SIG-M5 treated with dmso at 0.1 percent for 504 hours (cell line): ENCODE results near the gene ZCCHC7.
"Not testable (repeated sequence)": the region's sequence is repeated elsewhere in the genome, so short reads cannot be mapped to it uniquely, and the experiment has no call there.

Experiments
- DNase-seq: peaks from one replicate; lab custom pipeline; 2025; ENCODE audit not compliant: unreplicated experiment; lab: John Stamatoyannopoulos, UW

ZCCHC7 gene

GRCh38 chr9:37203456-37203855, 83.1 kb downstream of the ZCCHC7 start:
- DNase-seq = not testable (repeated sequence)

GRCh38 chr9:37206121-37206620, 85.8 kb downstream of the ZCCHC7 start:
- no peak for DNase-seq

- no peak for DNase-seq
Measured at GRCh38 chr9:37209431-37210386, 89.3 kb downstream of the ZCCHC7 start.

GRCh38 chr9:37210737-37211523, 90.6 kb downstream of the ZCCHC7 start:
- DNase-seq = no peak

- DNase-seq = no peak
Measured at GRCh38 chr9:37212435-37212834, 92.1 kb downstream of the ZCCHC7 start.

- no peak for DNase-seq
Measured at GRCh38 chr9:37215381-37215780, 95.0 kb downstream of the ZCCHC7 start.

- no peak for DNase-seq
Measured at GRCh38 chr9:37215830-37216229, 95.5 kb downstream of the ZCCHC7 start.

- no peak for DNase-seq
Measured at GRCh38 chr9:37217161-37217560, 96.8 kb downstream of the ZCCHC7 start.

- no peak for DNase-seq
Measured at GRCh38 chr9:37218800-37219425, 98.5 kb downstream of the ZCCHC7 start.

GRCh38 chr9:37220971-37221370, 100.6 kb downstream of the ZCCHC7 start:
- no peak for DNase-seq

- DNase-seq = no peak
Measured at GRCh38 chr9:37221489-37222106, 101.2 kb downstream of the ZCCHC7 start.

GRCh38 chr9:37229455-37229854, 109.1 kb downstream of the ZCCHC7 start:
- no peak for DNase-seq

- DNase-seq = no peak
Measured at GRCh38 chr9:37229882-37230482, 109.6 kb downstream of the ZCCHC7 start.

- no peak for DNase-seq
Measured at GRCh38 chr9:37236822-37237221, 116.4 kb downstream of the ZCCHC7 start.

- DNase-seq = no peak
Measured at GRCh38 chr9:37238122-37238521, 117.7 kb downstream of the ZCCHC7 start.

GRCh38 chr9:37239224-37239859, 119.0 kb downstream of the ZCCHC7 start:
- no peak for DNase-seq

GRCh38 chr9:37239921-37240320, 119.5 kb downstream of the ZCCHC7 start:
- DNase-seq = no peak

- no peak for DNase-seq
Measured at GRCh38 chr9:37241340-37241739, 121.0 kb downstream of the ZCCHC7 start.

- no peak for DNase-seq
Measured at GRCh38 chr9:37242089-37242488, 121.7 kb downstream of the ZCCHC7 start.
